GM18511 (cell line): ENCODE measurements around the gene HOXA3.

Source experiments
- ATAC-seq: cut with Tn5 transposase; IDR thresholded peaks from one replicate; pipeline ENCODE4 v1.9.1; 2021; ENCODE audit warnings: mild to moderate bottlenecking, moderate library complexity; ENCODE audit not compliant: unreplicated experiment

HOXA3 gene

DNA sequence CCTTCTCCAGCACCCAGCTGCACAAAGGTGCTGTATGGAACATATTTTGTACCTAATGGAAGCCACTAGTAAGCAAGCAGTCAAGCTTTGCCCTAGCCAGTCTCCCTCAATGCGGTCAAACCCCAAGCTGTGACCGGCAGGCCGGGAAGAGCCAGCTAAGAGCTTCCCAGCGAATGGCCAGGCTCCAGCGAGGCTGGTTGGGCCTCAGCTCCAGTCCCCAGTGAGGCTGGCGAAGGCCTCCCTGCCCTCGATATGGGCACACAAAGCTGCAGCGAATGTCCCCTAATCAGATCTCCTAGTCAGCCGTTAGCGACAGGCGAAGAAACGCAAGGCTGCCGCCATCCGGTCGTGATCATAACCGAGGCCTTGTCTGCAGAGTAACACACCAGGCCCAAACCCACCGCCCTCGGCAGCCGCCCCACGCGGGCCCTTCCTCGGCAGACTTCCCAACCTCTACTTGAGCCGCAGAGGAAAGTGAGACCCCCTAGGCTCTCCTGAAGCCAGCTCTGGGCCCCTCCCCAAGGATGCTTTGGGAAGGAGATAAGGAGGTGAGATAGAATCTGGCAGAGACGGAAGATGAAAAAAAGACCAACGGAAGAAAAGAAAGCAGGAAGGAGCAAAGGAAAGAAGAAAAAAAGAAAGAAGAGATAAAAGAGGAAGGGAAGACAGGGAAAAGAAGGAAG, 16.0 kb upstream of the HOXA3 start:
- ATAC-seq, result no peak

DNA sequence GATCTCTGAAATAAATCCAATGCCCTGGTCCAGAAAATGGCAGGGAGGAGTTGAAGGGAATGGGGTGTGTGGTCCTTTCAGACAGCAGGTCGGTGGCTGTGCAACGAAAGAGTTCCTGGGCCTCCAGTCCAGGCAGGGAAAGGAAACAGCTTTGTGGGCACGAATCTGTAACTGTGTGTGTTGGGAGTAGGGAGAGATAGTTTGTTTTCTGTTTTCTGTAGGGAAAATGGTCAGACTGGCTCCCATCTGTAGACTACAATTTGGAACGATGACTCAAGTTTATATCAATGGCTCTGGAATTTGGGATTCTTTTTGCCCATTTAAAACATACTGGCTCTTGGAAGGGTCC, 15.5 kb upstream of the HOXA3 start:
- no peak for ATAC-seq

DNA sequence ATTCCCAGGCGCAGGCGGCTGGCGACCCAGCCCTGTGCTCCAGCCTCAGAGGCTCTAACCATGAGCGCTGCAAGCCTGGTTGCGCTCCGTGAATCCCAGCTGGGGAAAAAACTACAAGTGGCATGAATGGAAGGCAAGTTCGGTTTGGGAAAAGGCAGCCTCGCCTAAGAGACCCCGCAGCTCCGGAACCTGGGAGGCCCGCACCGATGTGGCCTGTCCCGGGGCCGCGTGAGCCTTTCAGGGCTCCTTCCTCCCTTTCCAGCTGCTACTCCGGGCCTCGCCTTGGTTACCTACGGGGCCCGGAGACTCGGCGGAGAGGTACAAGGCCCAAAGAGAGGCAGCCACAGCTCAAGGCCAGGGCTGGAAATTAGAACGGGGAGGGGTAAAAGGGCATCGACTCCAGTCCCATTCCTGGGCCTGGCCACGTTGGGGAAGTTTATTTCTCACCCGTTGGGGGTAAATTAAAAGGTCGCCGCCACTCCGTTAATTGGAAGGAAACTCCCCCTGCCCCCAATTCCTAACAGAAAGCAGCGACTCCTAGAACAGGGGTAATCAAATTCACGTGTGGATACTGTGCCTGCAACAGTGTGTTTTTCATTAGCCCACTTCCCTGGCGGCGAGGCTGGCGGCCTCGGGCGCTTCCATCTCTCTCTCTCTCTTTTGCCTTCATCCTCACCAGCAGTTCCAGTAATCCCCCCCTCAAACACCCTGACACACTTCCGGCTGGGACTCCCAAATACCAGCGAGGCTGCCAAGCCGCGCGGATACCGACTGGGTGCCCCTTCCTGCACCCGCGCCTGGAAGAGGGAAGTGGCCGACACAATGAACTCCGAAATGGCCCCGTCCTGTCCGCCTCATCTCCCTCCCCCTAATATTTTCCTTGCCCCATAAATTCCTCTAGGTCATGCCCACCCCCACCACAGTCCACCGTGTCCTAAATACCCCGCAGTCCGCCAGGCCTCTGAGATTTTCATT, 14.4 kb upstream of the HOXA3 start:
- ATAC-seq, result no peak

DNA sequence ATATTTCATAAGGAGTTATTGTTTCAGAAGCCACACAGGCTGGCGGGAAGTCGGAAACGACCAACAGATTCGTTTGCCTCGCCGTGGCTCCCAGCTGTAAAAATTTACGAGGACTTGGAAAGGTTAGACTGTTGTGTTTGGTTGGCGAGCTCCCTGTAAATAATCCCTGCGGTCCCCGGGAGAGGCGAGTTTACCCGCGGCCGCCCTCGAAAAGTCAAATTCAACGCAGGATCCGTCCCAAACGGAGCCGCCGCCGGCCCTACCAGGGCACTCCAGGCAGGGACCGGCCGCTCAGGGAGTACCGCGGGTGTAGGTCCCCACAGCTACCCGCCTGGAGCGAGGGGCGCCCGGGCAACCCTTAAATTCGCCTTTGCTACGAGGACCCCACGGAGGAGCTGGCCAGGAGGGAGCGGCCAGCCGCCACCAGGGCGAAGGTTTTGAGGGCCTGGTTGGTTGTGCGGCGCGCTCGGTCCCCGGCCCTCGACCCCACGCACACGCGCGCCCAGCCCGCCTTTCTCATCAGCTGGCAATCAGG, 13.7 kb upstream of the HOXA3 start:
- ATAC-seq, result no peak

DNA sequence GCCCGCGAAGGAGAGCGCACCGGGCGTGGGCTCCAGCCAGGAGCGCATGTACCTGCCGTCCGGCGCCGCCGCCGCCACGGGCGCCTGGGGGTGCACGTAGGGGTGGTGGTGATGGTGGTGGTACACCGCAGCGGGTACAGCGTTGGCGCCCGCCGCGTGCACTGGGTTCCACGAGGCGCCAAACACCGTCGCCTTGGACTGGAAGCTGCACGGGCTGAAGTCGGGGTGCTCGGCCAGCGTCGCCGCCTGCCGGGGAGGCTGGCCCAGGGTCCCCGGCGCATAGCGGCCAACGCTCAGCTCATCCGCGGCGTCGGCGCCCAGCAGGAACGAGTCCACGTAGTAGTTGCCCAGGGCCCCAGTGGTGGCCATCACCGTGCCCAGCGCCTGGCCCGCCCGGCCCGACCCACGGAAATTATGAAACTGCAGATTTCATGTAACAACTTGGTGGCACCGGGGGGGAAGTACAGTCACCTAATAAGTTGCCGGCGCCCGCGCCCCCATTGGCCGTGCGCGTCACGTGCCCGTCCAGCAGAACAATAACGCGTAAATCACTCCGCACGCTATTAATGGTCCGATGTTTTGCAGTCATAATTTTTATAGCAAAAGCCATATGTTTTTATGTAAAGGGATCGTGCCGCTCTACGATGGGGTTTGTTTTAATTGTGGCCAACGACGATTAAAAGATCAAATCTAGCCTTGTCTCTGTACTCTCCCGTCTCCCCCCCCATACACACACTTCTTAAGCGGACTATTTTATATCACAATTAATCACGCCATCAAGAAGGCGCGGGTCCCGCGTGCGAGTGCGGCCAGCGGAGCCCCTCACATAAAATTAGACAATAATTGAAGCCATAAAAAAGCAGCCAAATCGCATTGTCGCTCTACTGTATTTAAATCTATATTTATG, 13.0 kb upstream of the HOXA3 start, which contains the start of gene HOXA9:
Gene HOXA9, minus strand, starts transcription at position 449 of the 907 bp plus-strand sequence. Its CDS starts 80 bp downstream, at position 369.
- no peak for ATAC-seq

DNA sequence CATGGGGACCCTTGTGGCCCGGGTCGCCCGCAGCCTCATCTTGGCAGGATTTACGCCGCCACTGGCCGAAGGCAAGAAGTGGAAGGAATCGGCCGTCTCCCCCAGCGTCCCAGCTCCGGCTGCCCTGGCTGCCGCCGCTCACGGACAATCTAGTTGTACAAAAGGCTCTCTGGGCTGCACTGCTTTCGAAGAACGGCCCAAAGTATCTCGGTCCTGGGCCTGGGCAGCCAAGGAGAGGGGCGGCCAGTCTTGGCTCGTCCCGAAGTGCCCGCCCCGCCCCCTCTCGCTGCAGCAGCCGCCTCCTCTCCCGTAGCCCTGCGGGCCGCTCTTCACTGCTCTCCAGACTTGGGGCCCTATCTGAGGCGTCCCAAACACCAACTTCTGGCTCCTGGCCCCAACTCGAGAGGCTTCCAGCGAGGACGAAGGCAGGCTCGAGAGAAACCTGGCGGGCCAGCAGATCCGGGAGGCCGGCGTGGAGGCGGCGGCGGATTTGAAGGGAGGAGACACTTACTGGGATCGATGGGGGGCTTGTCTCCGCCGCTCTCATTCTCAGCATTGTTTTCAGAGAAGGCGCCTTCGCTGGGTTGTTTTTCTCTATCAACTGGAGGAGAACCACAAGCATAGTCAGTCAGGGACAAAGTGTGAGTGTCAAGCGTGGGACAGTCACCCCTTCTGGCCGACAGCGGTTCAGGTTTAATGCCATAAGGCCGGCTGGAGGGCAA, 12.1 kb upstream of the HOXA3 start:
- ATAC-seq, result no peak

DNA sequence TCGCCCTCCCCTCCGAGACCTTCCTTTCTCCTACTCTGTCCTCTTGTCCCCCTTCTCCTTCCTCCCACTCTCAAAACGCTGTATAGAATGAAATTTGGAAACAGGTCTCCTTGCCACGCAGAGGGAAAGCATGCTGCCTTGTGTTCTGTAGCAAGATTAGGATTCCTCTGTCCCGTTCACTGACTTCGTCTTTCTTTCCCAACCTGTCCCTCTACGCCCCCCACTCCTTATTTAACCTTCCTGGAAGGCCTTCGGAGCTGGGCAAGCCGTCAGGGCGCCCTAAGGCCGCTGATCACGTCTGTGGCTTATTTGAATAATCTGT, 11.6 kb upstream of the HOXA3 start:
- no peak for ATAC-seq

DNA sequence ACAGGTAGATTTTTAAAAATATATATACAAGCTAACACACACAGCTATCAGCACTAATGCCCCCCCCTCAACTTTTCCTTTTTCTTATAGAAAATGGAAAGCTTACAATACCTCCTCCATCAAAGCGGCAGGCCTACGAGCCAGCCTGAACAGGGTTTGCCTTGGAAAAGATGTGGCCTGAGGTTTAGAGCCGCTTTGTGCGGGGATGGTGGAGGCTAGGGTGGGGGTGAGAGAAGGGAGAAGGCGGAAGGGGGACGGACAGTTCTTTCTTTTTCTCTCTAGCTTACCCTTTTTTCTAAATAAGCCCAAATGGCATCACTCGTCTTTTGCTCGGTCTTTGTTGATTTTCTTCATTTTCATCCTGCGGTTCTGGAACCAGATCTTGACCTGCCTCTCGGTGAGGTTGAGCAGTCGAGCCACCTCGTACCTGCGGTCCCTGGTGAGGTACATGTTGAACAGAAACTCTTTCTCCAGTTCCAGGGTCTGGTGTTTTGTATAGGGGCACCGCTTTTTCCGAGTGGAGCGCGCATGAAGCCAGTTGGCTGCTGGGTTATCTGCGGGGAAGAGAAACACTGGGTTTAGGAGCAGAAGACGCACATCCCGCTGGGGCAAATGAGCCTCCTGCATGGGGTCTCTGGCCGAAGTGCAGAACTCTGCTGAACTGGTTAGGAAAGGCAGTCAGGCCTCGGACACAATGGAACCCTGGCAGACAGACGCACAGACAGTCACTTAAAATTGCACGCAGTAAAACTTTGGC, 11.1 kb upstream of the HOXA3 start:
- ATAC-seq, result no peak

DNA sequence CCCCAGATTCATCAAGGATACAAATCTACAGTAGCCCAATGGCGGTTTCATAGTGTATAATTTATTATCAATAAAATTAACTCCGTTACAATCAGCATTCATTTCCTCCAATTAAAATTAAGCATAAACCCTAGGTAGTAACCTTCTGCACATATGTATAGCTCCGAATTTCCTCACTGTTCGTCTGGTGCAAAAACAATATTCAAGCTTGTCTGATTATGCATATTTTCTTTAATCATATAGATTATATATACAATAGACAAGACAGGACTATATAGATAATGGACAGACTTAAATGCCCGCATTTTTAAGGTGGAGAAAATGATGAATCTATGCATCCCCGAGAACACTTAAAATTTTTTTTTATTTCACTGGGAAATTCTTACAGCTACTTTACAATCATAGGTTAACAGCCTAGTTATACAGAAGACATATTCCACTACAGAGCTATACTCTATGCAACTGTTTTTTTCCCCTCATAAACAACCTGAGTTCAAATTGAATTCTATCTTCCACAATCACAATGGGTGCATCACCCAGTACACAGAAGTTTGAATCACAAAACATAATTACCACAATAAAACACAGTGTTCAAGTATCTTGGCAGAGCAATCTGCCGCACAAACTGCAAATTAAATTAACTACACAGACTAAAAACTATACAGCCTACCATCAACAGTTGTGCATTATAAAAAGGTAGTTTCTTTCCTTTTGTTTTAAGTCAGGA, 10.3 kb upstream of the HOXA3 start:
- ATAC-seq, result no peak

DNA sequence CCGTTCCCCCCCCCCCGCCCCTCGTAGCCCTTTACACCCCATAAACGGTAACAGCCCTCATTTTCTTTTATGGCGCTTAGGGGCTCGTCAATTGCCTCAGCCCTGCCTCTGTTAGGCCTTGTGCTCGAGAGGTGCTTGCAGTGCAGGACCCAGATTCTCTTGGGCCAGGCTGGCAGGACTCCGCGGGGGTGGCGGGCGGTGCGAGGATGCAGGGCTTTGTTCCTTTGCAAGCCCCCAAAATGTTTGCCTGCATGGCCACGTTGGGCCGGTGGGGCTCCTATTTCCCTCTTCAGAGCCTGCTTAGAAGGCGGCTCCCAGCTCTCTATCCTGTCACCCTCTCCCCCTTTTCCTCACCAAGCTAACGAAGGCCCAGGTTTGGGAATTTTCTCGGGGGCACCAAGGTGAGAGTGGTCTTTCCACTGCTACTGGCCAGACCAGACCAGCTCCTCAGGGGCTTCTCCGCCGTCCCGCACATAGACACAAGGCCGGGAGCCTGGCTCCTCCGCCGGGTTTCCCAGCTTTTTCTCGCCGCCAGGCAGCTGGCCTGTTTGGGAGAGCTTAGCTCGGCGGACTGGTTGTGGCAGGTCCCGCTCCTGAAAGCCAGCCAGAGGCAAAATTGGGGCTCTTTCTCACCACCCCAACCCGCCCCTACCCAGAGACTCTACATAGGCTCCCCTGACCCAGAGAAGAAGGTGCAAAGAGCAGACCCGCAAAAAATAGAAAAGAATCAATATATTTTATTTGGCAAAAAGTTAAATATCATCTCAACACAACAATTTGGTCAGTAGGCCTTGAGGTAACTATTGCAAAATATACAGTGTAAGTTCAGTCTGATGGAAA, 9.6 kb upstream of the HOXA3 start:
- ATAC-seq, result no peak

DNA sequence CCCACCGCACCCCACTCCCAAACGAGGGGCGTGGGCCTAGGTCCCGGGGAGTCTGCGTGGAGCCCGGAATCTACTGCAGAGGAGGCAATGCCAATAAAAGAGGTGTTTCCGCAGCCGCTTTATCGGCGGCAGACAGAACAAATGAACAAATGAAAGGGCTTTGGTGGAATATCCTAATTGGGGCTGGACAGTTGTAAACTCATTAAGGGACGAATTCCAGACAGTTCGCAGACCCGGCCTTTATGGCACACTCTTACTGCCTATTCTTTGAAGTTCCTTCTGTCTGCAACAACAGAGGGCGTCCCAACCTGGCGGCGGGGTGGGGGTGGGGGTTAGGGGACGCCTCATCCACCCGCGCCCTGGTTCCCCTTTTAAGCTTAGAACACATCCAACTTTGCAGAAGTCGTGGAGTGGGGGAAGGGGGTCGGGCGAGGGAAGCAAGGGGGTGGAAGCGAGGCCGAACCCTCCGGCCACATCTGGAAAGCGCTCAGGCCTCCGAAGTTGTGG, 8.9 kb upstream of the HOXA3 start:
- ATAC-seq, result no peak

DNA sequence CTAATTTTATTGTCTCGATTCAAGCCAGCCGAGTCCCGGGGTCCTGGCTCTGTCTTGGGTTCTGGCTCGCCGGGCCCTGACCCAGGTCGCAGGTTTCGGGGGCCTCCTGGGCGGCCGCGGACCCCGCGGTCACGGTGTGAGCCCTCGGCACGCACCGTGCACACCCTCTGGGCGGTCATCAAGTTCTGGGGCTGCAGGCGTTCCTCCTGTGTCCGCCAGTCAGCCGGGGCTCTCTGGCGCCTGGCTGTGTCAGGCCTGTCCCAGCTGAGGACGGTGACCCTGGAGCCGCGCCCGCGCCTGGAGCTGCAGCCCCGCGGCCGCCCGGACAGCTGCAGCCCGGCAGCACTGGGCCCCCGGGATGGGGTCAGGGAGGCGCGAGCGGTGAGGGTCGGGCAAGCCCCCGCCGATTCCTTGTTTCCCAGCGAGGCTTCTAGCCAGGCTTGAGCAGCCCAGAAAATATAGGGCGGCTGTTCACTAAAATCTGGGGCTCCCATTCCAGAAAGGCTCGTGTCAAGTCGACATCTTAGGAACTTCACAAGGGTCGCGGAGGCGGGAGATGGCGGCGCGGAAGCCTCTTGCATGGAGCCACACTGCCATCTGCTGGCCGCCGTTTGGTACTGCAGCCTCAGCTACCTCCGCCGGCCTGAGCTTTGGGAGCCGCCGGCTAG, 8.3 kb upstream of the HOXA3 start:
- peak; percentile 73 for ATAC-seq

DNA sequence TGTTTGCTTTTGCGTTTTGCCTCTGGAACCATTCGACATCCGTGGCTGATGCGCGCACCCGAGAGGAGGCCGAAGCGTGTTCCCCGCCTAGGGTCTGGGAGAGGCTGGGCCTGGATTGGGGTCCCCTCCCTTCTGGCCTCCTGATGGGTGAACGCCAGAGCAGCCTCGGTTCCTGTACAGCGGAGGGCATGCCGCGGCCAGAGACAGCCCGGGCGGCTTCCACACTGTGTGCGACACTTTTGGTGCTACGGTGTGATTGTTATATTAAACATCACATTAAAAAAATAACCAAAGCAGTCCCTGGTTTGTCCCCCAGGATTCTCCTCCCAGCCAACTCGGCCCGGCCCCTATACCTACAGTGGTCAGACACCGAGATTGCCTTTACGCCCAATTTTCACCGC, 7.8 kb upstream of the HOXA3 start:
- ATAC-seq, result peak; percentile 22

DNA sequence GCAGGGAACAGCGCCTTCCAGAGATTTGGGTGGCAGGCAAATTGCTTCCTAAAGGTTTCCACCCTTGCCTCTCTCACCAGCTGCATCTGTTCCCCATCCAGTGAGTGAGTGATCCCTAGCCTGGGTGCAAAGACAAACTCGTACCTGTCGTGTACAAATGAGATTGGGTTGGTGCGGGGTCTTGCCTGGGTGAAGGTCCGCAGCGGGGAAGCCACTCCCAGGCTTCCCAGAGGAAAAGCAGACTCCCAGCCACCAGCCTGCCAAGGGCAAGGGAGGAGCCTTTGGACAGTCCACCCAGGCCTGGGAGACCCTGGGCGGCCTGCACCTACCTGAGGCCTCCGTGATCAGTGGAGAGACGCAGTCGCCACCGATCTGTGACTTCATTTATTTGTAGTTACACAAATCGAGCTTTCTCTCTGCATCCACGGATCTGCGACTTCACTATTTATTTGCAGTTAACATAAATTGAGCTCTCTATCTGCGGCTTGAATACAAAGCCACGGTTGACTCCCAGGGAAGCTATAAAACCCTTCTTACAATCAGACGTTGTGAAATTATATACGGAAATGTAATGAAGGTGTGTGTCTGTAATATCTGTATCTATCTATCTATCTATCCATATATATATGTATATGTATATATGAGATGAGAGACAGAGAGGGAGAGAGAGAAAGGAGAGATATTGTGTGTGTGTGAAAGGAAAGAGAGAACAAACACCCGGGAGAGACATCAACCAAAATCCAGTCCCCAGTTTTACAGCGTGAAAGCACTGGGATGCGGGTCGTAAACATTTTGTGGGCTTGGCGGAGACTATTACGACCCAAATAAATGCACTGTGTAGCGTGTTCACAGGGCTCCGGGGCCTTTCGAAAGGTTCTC, 7.1 kb upstream of the HOXA3 start:
- ATAC-seq, result no peak

DNA sequence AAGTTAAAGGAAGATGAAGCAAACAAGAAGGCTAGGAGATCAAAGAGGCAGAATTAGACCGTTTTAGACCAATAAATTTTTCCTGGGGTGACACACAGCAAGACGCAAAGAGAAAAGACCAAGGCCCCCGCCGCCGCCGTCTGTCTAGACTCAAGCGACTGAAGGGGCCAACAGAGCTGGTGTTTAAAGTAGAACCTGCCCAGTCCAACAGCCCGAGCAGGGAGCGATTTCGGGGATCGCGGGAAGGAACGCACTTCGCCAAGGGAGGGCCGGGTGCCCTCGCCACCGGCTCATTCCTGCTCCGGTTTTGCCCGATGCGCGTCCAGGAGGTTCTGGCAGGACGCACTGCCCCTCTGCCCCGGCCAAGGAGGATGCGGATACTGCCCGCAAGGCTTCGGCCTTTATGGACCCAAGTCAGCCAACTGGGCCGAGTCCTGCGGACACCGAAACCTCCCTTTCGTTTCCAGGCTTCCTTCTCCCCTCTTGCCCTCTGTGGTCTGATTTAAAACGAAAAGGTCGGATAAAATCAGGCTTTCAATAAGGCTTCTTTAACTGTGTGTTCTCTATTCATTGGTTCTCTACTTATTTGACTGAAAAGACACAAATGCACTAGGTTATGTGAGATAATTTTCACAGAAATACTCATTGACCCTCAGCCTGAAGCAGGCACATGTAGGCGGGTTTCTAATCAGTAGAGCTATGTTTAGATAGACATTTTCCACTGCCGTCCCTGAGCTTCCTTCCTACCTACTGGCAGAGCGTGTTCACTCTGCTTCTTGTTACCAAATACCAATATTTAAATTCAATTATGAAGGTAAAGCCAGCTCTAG, 6.3 kb upstream of the HOXA3 start:
- ATAC-seq, result no peak
